ENCODE measurements around the gene GPR68.

GPR68 gene

GRCh38 chr14:91241863-91242262 lies 2.6 kb downstream of the GPR68 start:
- Histone ChIP-seq H3K27me3 (ENCODE audit: control insufficient read depth, low read length) (no peaks in the 10 kb centered on the region), H3K4me1 (ENCODE audit: control insufficient read depth, low read length) (peaks cover 70% of the 10 kb centered on the region), H3K27ac (ENCODE audit: low read depth, low read length) (peak overlapping the region; percentile 90), H3K9me3 (ENCODE audit: control insufficient read depth, insufficient read depth, low read length) (no peaks in the 10 kb centered on the region), H3K79me2 (ENCODE audit: control insufficient read depth, low read length) (peaks cover 4% of the 10 kb centered on the region; the same call in 1 of the 2 replicates), H3K36me3 (ENCODE audit: control insufficient read depth, low read length) (no peaks in the 10 kb centered on the region), H3K4me2 (ENCODE audit: low read length) (peak overlapping the region; percentile 88), H3F3A (ENCODE audit: control insufficient read depth, insufficient read depth) (peaks cover 13% of the 10 kb centered on the region), H3K9me2 (replicated peaks; ENCODE audit: control insufficient read depth, low read length) (no peaks in the 10 kb centered on the region), H3K4me3 (ENCODE audit: low read length) (peak overlapping the region; percentile 72), H4K20me1 (ENCODE audit: control insufficient read depth, insufficient read depth, low read depth, low read length) (no peaks in the 10 kb centered on the region)
- TF ChIP-seq EZH2phosphoT487 (IDR thresholded peaks at IDR 0.05; ENCODE audit: borderline replicate concordance, low read length) (no peak), CTCF (IDR thresholded peaks at IDR 0.05; ENCODE audit: low read depth, low read length, poor library complexity, severe bottlenecking) (no peak)

GRCh38 chr14:91238661-91239060 lies 5.8 kb downstream of the GPR68 start:
- H3K27ac ChIP-seq (ENCODE audit: low read depth, low read length), result no peak overlapping the region
- TF ChIP-seq EZH2phosphoT487 (IDR thresholded peaks at IDR 0.05; ENCODE audit: borderline replicate concordance, low read length), result no peak
- no peak for TF ChIP-seq CTCF (IDR thresholded peaks at IDR 0.05; ENCODE audit: low read depth, low read length, poor library complexity, severe bottlenecking)
- no peak overlapping the region for H3K4me2 ChIP-seq (ENCODE audit: low read length)
- H3K4me1 ChIP-seq (ENCODE audit: control insufficient read depth, low read length), result peaks cover 41% of the 10 kb centered on the region
- H3K27me3 ChIP-seq (ENCODE audit: control insufficient read depth, low read length), result no peaks in the 10 kb centered on the region
- H3K9me3 ChIP-seq (ENCODE audit: control insufficient read depth, insufficient read depth, low read length), result no peaks in the 10 kb centered on the region
- H3K79me2 ChIP-seq (ENCODE audit: control insufficient read depth, low read length), result peaks cover 4% of the 10 kb centered on the region; the same call in 1 of the 2 replicates
- H4K20me1 ChIP-seq (ENCODE audit: control insufficient read depth, insufficient read depth, low read depth, low read length), result no peaks in the 10 kb centered on the region
- peaks cover 13% of the 10 kb centered on the region for H3F3A ChIP-seq (ENCODE audit: control insufficient read depth, insufficient read depth)
- no peak overlapping the region for H3K4me3 ChIP-seq (ENCODE audit: low read length)
- H3K9me2 ChIP-seq (replicated peaks; ENCODE audit: control insufficient read depth, low read length), result no peaks in the 10 kb centered on the region
- H3K36me3 ChIP-seq (ENCODE audit: control insufficient read depth, low read length), result no peaks in the 10 kb centered on the region

- Histone ChIP-seq H3K79me2 (ENCODE audit: control insufficient read depth, low read length) (peaks cover 3% of the 10 kb centered on the region; the same call in 1 of the 2 replicates), H3K4me3 (ENCODE audit: low read length) (no peak overlapping the region), H3K4me1 (ENCODE audit: control insufficient read depth, low read length) (peaks cover 35% of the 10 kb centered on the region), H3K36me3 (ENCODE audit: control insufficient read depth, low read length) (no peaks in the 10 kb centered on the region), H3K27ac (ENCODE audit: low read depth, low read length) (no peak overlapping the region), H3K9me2 (replicated peaks; ENCODE audit: control insufficient read depth, low read length) (no peaks in the 10 kb centered on the region), H3K4me2 (ENCODE audit: low read length) (no peak overlapping the region), H4K20me1 (ENCODE audit: control insufficient read depth, insufficient read depth, low read depth, low read length) (no peaks in the 10 kb centered on the region), H3F3A (ENCODE audit: control insufficient read depth, insufficient read depth) (peaks cover 9% of the 10 kb centered on the region), H3K27me3 (ENCODE audit: control insufficient read depth, low read length) (no peaks in the 10 kb centered on the region), H3K9me3 (ENCODE audit: control insufficient read depth, insufficient read depth, low read length) (no peaks in the 10 kb centered on the region)
- no peak for TF ChIP-seq EZH2phosphoT487 (IDR thresholded peaks at IDR 0.05; ENCODE audit: borderline replicate concordance, low read length)
- no peak for TF ChIP-seq CTCF (IDR thresholded peaks at IDR 0.05; ENCODE audit: low read depth, low read length, poor library complexity, severe bottlenecking)
Observed at GRCh38 chr14:91238085-91238484, 6.4 kb downstream of the GPR68 start.
